DND-41 (cell line): ENCODE results near the gene CDKN2B-AS1.

Source experiments
- EZH2 ChIP-seq: IDR thresholded peaks from 3 replicates; pipeline ENCODE4 v1.6.1; 2012; ENCODE audit warnings: borderline replicate concordance, low read depth, mild to moderate bottlenecking, moderate library complexity, low read length, inconsistent platforms; ENCODE audit not compliant: severe bottlenecking
- TF ChIP-seq, protein P1 (sequence below): IDR thresholded peaks from 2 replicates; pipeline ENCODE4 v1.5.1; 2012; ENCODE audit warnings: borderline replicate concordance, low read length, moderate library complexity, mild to moderate bottlenecking; ENCODE audit not compliant: poor library complexity, severe bottlenecking; ENCODE audit errors: extremely low read depth

DNA sequence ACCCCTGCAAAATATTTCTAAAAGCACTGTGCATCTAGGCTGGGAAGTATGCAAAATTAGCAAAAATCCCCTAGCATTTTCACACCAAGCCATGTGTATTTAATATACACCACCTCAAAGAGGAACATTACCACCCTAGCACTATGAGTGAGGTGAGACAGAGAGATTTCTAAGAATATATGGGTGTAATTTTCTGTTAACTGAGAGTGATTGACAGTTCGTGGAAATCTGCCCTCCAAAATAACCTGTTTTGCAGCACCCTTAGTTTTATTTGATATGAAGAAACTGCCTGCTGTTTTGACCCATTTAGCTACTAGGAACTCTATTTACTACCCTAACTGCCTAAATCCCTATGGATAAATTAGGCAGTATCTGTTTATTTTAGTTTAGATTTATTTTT, 78.8 kb downstream of the CDKN2B-AS1 start:
- TF ChIP-seq, protein P1, sequence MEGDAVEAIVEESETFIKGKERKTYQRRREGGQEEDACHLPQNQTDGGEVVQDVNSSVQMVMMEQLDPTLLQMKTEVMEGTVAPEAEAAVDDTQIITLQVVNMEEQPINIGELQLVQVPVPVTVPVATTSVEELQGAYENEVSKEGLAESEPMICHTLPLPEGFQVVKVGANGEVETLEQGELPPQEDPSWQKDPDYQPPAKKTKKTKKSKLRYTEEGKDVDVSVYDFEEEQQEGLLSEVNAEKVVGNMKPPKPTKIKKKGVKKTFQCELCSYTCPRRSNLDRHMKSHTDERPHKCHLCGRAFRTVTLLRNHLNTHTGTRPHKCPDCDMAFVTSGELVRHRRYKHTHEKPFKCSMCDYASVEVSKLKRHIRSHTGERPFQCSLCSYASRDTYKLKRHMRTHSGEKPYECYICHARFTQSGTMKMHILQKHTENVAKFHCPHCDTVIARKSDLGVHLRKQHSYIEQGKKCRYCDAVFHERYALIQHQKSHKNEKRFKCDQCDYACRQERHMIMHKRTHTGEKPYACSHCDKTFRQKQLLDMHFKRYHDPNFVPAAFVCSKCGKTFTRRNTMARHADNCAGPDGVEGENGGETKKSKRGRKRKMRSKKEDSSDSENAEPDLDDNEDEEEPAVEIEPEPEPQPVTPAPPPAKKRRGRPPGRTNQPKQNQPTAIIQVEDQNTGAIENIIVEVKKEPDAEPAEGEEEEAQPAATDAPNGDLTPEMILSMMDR, result no peak
- TF ChIP-seq EZH2, result no peak
